Measurements from ENCODE around the gene STEAP4.

DNA sequence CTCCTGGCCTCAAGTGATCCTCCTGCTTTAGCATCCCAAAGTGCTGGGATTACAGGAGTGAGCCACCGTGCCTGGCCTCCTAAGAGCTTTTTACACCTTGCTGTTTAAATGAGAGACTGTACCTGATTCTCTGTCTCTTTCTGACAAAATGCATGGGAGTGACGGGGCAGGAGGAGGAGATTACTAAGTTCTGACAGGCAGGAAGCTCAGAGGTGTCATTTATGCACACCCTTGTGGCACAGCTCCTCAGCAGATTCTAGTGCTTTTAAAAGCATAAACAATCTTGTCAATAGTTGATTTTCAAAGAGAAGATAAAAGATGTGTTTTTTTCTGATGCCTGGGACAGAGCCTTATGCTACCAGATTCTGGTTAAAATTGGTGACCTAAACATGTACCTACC is 39.7 kb upstream of the STEAP4 start:
- TF ChIP-seq, protein P1, sequence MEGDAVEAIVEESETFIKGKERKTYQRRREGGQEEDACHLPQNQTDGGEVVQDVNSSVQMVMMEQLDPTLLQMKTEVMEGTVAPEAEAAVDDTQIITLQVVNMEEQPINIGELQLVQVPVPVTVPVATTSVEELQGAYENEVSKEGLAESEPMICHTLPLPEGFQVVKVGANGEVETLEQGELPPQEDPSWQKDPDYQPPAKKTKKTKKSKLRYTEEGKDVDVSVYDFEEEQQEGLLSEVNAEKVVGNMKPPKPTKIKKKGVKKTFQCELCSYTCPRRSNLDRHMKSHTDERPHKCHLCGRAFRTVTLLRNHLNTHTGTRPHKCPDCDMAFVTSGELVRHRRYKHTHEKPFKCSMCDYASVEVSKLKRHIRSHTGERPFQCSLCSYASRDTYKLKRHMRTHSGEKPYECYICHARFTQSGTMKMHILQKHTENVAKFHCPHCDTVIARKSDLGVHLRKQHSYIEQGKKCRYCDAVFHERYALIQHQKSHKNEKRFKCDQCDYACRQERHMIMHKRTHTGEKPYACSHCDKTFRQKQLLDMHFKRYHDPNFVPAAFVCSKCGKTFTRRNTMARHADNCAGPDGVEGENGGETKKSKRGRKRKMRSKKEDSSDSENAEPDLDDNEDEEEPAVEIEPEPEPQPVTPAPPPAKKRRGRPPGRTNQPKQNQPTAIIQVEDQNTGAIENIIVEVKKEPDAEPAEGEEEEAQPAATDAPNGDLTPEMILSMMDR (IDR thresholded peaks at IDR 0.05): no peak
- TF ChIP-seq EP300 (IDR thresholded peaks at IDR 0.05; ENCODE audit: low read depth) (no peak), POLR2A (IDR thresholded peaks at IDR 0.05) (no peak), POLR2AphosphoS5 (IDR thresholded peaks at IDR 0.05) (no peak)
